WTC11 (cell line): ENCODE results near the gene ZFYVE28. TPM values are rescaled to one million over a fixed set of nuclear protein-coding genes. Genes with fewer than 3 reads are reported as not detected.

Experiments
- ATAC-seq: fragments of 200-7000 bp; cut with Tn5 transposase; 2 replicates; pipeline ENCODE4 v1.10.0; 2021; ENCODE audit warnings: mild to moderate bottlenecking, moderate library complexity
- CTCF ChIA-PET: fragments of 300-600 bp; sonication (Branson Sonifier 250); formaldehyde crosslinking; loops from one replicate; lab custom pipeline; 2021; ENCODE audit warnings: antibody characterized with exemption; lab: Charles Lee
- POLR2A ChIA-PET: fragments of 350-600 bp; sonication (Branson Sonifier 250); formaldehyde crosslinking; loops from one replicate; lab custom pipeline; 2021; ENCODE audit warnings: antibody characterized with exemption; lab: Charles Lee
- DNase-seq: peaks from one replicate; pipeline ENCODE4 v3.0.0; 2021; ENCODE audit warnings: low spot score
- H3K27ac Mint-ChIP-seq: 2 replicates; pipeline ENCODE4 v1.8.0; 2021; ENCODE audit warnings: mixed read lengths
- H3K27me3 Mint-ChIP-seq: 2 replicates; pipeline ENCODE4 v1.8.0; 2021; ENCODE audit warnings: low read depth, mild to moderate bottlenecking, moderate library complexity, mixed read lengths
- H3K36me3 Mint-ChIP-seq: 2 replicates; pipeline ENCODE4 v1.8.0; 2021; ENCODE audit warnings: mixed read lengths
- H3K4me1 Mint-ChIP-seq: 2 replicates; pipeline ENCODE4 v1.8.0; 2022; ENCODE audit warnings: mixed read lengths
- H3K4me3 Mint-ChIP-seq: 2 replicates; pipeline ENCODE4 v1.8.0; 2021; ENCODE audit warnings: mild to moderate bottlenecking, moderate library complexity, mixed read lengths
- H3K9me3 Mint-ChIP-seq: 2 replicates; pipeline ENCODE4 v1.8.0; 2021; ENCODE audit warnings: mixed read lengths
- CDX4 ChIP-seq: fragments of 250-450 bp; sonication (Bioruptor Pico); IDR thresholded peaks from 2 replicates; pipeline ENCODE4 v1.9.0; 2021; ENCODE audit warnings: moderate library complexity, mild to moderate bottlenecking, inconsistent platforms, borderline replicate concordance
- CTCF ChIP-seq: fragments of 200-600 bp; IDR thresholded peaks from 2 replicates; pipeline ENCODE4 v1.8.0; 2022; ENCODE audit warnings: antibody characterized with exemption
- ESRRA ChIP-seq: sonication (generic); formaldehyde crosslinking; IDR thresholded peaks from 2 replicates; pipeline ENCODE4 v1.8.1; 2022; ENCODE audit warnings: mild to moderate bottlenecking, missing genetic modification reagents, borderline replicate concordance
- FOXJ3 ChIP-seq: sonication (generic); formaldehyde crosslinking; IDR thresholded peaks from 2 replicates; pipeline ENCODE4 v1.9.0; 2021; ENCODE audit warnings: missing genetic modification reagents, mild to moderate bottlenecking, borderline replicate concordance
- FOXK1 ChIP-seq: sonication (generic); formaldehyde crosslinking; IDR thresholded peaks from 2 replicates; pipeline ENCODE4 v1.8.0; 2022; ENCODE audit warnings: mild to moderate bottlenecking, moderate library complexity, missing genetic modification reagents
- FOXP1 ChIP-seq: sonication (generic); formaldehyde crosslinking; IDR thresholded peaks from 2 replicates; pipeline ENCODE4 v1.8.0; 2022; ENCODE audit warnings: missing genetic modification reagents, mild to moderate bottlenecking, moderate library complexity, borderline replicate concordance
- GRHL2 ChIP-seq: fragments of 250-450 bp; sonication (Bioruptor Pico); IDR thresholded peaks from 2 replicates; pipeline ENCODE4 v1.8.0; 2022; ENCODE audit warnings: mild to moderate bottlenecking, moderate library complexity; ENCODE audit not compliant: insufficient replicate concordance, severe bottlenecking
- IRF1 ChIP-seq: sonication (generic); formaldehyde crosslinking; IDR thresholded peaks from 2 replicates; pipeline ENCODE4 v1.8.0; 2023; ENCODE audit warnings: missing genetic modification reagents
- IRF2 ChIP-seq: sonication (generic); formaldehyde crosslinking; IDR thresholded peaks from 2 replicates; pipeline ENCODE4 v1.8.0; 2022; ENCODE audit warnings: low read depth, missing genetic modification reagents, borderline replicate concordance
- MAX ChIP-seq: sonication (generic); formaldehyde crosslinking; IDR thresholded peaks from 2 replicates; pipeline ENCODE4 v1.8.0; 2022; ENCODE audit warnings: mild to moderate bottlenecking, missing genetic modification reagents
- MLX ChIP-seq: sonication (generic); formaldehyde crosslinking; IDR thresholded peaks from 2 replicates; pipeline ENCODE4 v1.8.1; 2023; ENCODE audit warnings: mild to moderate bottlenecking, missing genetic modification reagents, moderate library complexity
- NR1H2 ChIP-seq: sonication (generic); formaldehyde crosslinking; IDR thresholded peaks from 2 replicates; pipeline ENCODE4 v1.9.0; 2021; ENCODE audit warnings: mild to moderate bottlenecking, moderate library complexity, missing genetic modification reagents
- OVOL2 ChIP-seq: fragments of 250-450 bp; sonication (Bioruptor Pico); IDR thresholded peaks from 2 replicates; pipeline ENCODE4 v1.9.0; 2021; ENCODE audit warnings: mild to moderate bottlenecking, borderline replicate concordance
- RELA ChIP-seq: sonication (generic); formaldehyde crosslinking; IDR thresholded peaks from 2 replicates; pipeline ENCODE4 v1.8.1; 2022; ENCODE audit warnings: missing genetic modification reagents, mild to moderate bottlenecking, borderline replicate concordance
- RORB ChIP-seq: fragments of 250-450 bp; sonication (Bioruptor Pico); IDR thresholded peaks from 2 replicates; pipeline ENCODE4 v1.9.0; 2021; ENCODE audit warnings: mild to moderate bottlenecking
- SMAD3 ChIP-seq: sonication (generic); formaldehyde crosslinking; IDR thresholded peaks from 2 replicates; pipeline ENCODE4 v1.8.0; 2022; ENCODE audit warnings: missing genetic modification reagents, mild to moderate bottlenecking, borderline replicate concordance
- SOX15 ChIP-seq: fragments of 250-450 bp; sonication (Bioruptor Pico); IDR thresholded peaks from 2 replicates; pipeline ENCODE4 v1.9.0; 2021; ENCODE audit warnings: mild to moderate bottlenecking
- STAT6 ChIP-seq: sonication (generic); formaldehyde crosslinking; conservative IDR thresholded peaks from 2 replicates; pipeline ENCODE4 v1.8.1; 2023; ENCODE audit warnings: mild to moderate bottlenecking, low read depth, missing genetic modification reagents, moderate library complexity
- USF2 ChIP-seq: sonication (generic); formaldehyde crosslinking; IDR thresholded peaks from 2 replicates; pipeline ENCODE4 v1.8.1; 2023; ENCODE audit warnings: mild to moderate bottlenecking, missing genetic modification reagents, moderate library complexity
- ZNF425 ChIP-seq: fragments of 250-450 bp; sonication (Bioruptor Pico); conservative IDR thresholded peaks from 2 replicates; pipeline ENCODE4 v1.9.0; 2021; ENCODE audit warnings: mild to moderate bottlenecking
- total RNA-seq: library from RNA; stranded (reverse); gene quantifications from 3 replicates; pipeline ENCODE4 v1.2.3, GENCODE V29; 2021

ZFYVE28 gene
- total RNA-seq, 1 experiment from 2014 or later: 7.8 TPM

GRCh38 chr4:2462992-2463762, 44.7 kb upstream of the ZFYVE28 start (continued):
- TF ChIP-seq MAX (CRISPR knock-in tag) (no peak), ZNF425 (CRISPR knock-in tag) (no peak), OVOL2 (CRISPR knock-in tag) (no peak), USF2 (no peak), CDX4 (CRISPR knock-in tag) (no peak)

- peak overlapping the region; percentile 75 for H3K4me3 Mint-ChIP-seq
- DNase-seq (peak; percentile 72), ATAC-seq (peak; percentile 83)
- ChIA-PET CTCF (interaction anchor here (0.5 to 2.6 kb wide), 13 partner anchors 21 to 551 kb away, joined by 3 to 15 read pairs (median 3); partner anchors contain the start of genes CFAP99 and ZFYVE28), POLR2A (no interaction called here)
- no peaks in the 10 kb centered on the region for H3K36me3 Mint-ChIP-seq
- H3K9me3 Mint-ChIP-seq: no peaks in the 10 kb centered on the region
- peaks cover 18% of the 10 kb centered on the region for H3K4me1 Mint-ChIP-seq
- peaks cover 37% of the 10 kb centered on the region for H3K27me3 Mint-ChIP-seq
- no peak overlapping the region for H3K27ac Mint-ChIP-seq
- TF ChIP-seq MLX (CRISPR knock-in tag) (no peak), CDX4 (CRISPR knock-in tag) (no peak), IRF2 (CRISPR knock-in tag) (peak; percentile 81; the same call in 1 of the 2 replicates), STAT6 (CRISPR knock-in tag) (no peak), RORB (CRISPR knock-in tag) (no peak), FOXJ3 (no peak), SMAD3 (0 out of 2 replicates have a peak, but pooled peaks have one; percentile 29), GRHL2 (CRISPR knock-in tag) (no peak), SOX15 (no peak), RELA (peak; percentile 50; the same call in 1 of the 2 replicates), IRF1 (peak; percentile 88), USF2 (peak; percentile 59), FOXP1 (CRISPR knock-in tag) (peak; percentile 93), CTCF (no peak), NR1H2 (CRISPR knock-in tag) (0 out of 2 replicates have a peak, but pooled peaks have one; percentile 30), FOXK1 (peak; percentile 88), ESRRA (CRISPR knock-in tag) (peak; percentile 77; the same call in 1 of the 2 replicates)
Observed at GRCh38 chr4:2462218-2462991, 44.0 kb upstream of the ZFYVE28 start.
